Measurements from ENCODE around the gene ZDHHC24.
"Not testable (repeated sequence)": the region's sequence is repeated elsewhere in the genome, so short reads cannot be mapped to it uniquely, and the experiment has no call there.

The ZDHHC24 gene

DNA sequence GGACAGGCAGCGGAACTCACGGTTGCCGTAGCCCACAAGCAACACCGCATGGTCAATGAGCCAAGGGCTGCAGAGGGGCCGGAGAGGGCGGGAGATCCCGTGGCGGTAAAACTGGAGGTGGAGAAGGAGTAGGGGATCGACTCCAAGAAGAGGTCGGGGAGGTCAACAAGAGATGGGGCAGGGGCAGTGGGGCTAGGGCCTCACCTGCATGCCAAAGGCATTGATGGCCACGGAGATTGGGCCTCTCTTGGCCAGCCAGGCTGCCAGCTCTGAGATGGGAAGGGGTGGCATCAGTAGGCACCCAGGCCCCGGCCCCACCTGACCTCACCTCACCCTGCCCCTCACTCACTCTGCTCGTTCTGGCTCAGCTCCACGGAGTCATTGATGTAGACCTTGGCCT is 18.7 kb upstream of the ZDHHC24 start:
- DNase-seq: no peak

DNA sequence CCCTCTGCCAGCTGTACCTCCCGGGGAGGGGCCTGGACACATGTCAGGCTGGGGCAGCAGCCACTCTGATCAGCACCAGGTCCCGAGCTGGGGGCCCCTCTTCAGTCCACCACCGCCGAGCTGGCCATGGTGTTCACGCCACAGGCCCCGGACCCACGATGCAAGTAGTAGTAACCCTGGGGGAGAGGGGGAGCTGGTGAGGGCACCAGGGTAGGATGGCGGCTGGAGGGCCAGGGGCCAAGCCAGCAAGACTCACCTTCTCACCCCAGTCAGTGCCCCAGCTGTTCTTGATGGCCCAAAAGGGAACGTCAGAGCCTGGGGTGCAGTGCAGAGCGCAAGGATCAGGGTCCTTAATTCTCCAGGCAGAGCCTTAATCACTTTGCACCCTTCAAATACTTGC is 18.0 kb upstream of the ZDHHC24 start:
- DNase-seq: no peak

DNA sequence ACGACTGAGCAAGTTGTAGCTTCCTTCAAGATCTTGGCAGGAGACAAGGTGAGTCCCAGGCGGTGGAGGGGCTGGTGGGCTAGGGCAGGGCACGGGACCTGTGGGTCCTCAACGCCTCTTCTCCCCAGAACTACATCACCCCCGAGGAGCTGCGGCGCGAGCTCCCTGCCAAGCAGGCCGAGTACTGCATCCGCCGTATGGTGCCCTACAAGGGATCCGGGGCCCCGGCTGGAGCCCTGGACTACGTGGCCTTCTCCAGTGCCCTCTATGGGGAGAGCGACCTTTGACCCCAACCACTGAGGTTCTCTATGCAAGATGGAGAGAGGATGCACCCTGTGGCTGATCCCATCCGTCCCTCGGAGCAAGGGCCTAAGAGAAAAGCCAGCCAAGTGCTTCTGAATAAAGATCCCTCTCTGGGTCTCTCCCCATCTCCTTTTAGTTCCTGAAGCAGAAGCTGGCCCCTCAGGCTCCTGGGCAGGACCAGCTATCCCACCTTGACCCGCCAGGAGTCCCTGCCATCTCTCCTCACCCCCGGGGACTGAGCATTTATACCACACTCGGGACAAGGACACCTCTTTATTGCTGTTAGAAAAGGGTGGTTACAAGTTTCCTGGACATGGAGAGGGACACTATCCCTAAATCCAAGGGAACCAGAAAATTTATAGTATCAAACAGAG is 17.2 kb upstream of the ZDHHC24 start:
- no peak for DNase-seq

DNA sequence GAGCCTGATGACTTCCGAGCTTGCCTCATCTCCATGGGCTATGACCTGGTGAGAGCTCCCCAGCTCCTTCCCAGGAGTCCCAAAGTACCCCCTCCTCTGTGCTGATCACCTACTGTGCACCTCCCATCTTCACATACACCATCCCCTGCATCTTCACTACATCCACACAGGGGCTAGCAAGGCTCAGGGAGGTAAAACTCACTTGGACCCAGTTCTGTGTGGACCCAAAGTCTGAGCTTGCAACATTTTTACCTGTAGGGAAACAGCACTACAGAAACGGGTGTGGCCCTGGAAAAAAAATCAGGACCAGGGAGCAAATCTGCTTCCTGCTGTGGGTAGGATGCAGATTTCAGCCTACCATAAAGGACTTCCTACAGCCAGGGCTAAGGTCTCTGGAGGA is 16.4 kb upstream of the ZDHHC24 start:
- no peak for DNase-seq

DNA sequence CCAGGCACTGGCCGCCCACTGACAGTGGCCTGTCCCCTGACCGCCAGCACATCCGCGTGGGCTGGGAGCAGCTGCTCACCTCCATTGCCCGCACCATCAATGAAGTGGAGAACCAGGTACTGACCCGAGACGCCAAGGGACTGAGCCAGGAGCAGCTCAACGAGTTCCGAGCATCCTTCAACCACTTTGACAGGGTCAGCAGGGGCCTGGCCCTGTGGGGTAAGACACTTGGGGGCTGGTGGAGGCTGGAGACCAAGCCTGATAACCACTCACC is 16.1 kb upstream of the ZDHHC24 start:
- no peak for DNase-seq

DNA sequence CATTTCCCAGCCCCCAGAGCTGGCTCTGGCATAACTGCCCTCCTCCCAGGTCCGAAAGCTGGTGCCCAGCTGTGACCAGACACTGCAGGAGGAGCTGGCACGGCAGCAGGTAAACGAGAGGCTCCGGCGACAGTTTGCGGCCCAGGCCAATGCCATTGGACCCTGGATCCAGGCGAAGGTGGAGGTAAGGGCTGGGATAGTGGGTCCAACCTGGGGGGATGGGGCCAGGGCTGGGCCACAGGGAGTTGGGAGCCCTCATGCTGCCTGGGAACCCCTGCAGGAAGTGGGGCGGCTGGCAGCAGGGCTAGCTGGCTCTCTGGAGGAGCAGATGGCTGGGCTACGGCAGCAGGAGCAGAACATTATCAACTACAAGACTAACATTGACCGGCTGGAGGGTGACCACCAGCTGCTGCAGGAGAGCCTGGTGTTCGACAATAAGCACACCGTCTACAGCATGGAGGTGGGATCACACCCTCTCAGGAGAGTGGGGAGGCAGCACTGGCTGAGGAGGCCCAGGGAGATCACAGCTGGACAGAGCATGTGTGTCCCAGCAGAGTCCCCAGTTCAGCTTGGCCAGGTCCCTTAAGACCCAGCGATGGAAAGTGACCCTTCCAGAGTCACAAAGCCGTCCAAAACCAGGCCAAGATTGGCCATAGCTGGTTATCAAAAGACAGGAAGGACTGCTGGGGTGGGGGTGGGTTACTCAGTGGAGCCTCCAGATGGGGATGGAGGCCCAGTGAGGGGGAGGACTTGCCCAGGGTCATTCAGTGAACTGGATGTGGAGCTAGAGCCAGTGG is 15.5 kb upstream of the ZDHHC24 start:
- DNase-seq: no peak

DNA sequence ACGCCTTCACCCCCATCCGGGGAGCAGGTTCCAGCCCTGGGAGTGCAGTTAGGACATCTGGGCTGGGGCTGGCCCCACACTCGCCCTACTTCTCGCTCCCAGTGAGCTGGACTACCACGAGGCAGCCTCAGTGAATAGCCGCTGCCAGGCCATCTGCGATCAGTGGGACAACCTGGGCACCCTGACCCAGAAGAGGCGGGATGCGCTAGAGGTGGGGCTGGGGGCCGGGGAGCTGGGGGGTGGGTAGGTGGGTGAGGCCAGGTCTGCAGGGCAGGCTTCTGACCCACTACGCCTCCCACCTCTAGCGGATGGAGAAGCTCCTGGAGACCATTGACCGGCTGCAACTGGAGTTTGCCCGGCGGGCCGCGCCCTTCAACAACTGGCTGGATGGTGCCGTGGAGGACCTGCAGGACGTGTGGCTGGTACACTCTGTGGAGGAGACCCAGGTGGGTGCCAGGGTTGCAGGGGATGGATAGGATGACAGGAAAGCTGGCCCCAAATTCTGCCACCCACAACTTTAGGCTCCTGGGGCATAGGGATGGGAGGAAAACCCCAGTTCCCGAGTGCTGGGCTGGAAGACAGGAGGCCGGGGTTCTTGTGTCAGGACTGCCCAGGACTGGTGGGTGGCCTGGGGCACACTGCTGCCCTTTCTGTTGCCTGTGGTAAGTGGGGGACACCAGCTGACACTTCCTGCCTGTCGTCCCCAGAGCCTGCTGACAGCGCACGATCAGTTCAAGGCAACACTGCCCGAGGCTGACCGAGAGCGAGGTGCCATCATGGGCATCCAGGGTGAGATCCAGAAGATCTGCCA is 14.2 kb upstream of the ZDHHC24 start:
- DNase-seq: no peak

DNA sequence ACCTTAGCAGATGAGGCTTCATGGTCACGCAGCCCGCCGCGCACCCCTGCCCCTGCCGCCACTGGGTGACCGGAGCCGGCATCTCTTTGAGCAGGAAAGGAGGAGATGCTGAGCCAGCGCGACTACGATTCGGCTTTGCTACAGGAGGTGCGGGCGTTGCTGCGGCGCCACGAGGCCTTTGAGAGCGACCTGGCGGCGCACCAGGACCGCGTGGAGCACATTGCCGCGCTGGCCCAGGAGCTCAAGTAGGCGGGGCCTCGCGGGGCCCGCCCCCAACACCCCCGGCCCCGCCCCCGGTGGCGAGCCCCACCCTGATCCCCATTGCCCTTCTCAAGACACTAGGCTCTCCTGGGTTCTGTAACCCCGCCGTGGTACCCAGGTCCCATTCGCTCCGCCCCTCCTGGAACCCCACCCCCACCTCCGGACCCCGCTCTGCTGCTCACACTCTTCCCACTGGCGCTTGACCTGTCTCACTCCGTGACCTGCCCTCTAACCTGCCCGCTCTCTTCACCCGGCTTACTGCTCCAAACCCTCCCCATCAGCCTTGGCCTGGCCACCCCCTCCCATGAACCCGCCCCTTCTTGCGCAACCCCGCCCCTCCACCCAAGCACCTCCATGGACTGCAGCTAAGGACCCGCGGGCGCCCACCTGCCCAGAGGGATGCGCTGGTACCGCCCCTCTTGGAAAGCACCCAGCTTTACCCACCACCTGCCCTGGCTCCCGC is 13.5 kb upstream of the ZDHHC24 start:
- no peak for DNase-seq

DNA sequence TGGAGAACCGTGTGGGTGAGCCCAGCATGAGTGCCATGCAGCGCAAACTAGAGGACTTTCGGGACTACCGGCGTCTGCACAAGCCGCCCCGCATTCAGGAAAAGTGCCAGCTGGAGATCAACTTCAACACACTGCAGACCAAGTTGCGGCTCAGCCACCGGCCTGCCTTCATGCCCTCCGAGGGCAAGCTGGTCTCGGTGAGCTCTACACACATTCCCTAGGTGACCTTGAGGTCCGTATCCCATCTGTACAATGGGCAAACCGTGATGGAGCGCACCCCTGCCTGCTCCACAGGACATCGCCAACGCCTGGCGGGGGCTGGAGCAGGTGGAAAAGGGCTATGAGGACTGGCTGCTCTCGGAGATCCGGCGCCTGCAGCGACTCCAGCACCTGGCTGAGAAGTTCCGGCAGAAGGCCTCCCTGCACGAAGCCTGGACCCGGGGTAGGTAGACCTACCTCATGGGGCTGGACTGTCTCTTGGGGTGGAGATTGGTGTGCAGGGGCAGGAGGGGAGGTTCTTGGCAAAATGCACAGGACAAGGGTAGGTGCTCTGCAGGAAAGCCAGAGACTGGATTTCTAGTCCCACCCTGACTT is 12.0 kb upstream of the ZDHHC24 start:
- no peak for DNase-seq

DNA sequence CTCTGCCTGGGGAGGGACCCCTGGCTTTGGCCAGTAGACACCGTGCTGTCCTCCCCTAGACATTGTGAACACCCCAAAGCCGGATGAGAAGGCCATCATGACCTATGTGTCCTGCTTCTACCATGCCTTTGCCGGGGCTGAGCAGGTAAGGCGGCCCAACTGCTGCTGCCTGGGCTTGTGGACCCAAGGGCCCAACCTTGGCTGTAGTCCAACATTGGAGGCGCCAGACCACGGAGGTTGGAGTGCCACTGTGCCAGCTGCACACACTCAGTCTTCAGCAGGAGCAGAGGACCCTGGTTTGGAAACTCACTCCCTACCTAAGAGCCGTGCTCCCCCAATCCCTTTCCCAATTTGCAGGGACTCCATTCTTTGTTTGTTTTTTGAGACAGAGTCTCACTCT is 10.2 kb upstream of the ZDHHC24 start:
- no peak for DNase-seq

DNA sequence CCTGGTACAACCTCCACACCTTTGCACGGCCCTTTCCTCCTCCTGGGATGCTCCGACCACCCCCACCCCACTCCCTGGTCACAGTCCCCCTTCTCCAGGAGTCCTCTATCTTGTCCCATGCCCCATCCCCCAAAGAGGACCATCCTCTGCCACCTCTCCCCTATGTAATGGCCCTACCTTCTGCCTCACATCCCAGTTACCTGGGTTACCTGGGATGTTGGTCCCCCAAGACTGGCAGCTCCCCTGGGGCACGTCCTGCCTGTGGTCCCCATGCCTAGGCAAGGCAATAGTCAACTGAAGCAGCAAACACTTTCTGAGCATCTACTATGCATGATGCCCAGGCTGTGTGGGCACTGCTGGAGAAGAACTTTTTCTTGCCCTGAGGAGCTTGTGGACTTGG is 9.6 kb upstream of the ZDHHC24 start:
- no peak for DNase-seq

DNA sequence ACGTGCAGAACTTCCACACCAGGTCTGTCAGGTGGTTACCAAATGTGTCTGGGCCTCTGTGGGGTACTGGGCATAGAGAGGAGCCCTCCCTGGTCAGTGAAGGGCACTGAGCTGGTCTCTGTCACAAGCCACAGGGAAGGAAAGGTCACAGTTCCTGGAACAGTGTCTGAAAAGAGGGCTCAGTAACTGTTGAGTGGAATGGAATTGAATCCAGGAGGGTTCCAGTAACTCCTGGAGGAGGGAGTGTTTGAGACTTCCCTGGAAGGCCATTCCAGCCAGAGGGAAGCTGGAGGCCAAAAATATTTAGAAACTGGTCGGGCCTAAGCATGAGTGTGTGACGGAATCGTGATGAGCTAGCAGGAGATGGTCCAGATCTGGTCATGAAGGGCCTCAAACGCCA is 8.8 kb upstream of the ZDHHC24 start:
- no peak for DNase-seq

DNA sequence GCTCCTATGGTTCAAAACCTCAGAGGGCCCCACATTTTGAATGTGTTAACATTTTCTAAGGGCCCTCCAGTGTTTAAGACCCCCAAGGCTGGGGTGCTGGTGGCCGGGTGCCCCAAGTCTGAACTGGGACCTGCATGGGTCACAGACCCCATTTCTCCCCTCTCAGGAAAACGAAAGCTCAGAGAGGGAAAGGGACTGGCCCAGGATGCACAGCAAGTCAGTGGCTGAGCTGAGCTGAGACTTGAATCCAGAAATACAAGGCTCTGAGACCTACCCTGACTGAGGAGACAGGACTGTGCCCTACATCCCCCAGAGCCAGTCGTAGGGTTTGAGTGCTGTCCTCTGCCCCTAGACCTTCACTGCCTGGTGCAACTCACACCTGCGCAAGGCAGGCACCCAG is 5.0 kb upstream of the ZDHHC24 start:
- DNase-seq: no peak

DNA sequence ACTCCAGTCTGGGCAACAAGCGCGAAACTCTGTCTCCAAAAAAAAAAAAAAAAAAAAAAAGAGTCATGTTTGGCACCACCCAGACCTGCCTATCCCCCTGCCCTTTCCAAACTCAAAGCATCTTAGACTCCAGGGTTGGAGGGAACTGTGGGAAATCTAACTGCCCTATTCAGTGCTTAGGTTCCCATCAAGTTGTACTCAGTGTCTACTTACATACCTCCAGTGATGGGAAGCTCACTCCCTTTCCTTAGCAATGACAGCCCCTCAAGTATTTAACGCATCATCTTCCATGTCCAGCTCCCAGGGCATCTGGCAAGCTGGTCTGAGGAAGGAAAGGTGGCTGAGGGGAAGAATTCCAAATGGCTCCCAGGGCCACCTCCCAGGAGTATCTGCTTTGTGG is 3.8 kb upstream of the ZDHHC24 start:
- DNase-seq: no peak

DNA sequence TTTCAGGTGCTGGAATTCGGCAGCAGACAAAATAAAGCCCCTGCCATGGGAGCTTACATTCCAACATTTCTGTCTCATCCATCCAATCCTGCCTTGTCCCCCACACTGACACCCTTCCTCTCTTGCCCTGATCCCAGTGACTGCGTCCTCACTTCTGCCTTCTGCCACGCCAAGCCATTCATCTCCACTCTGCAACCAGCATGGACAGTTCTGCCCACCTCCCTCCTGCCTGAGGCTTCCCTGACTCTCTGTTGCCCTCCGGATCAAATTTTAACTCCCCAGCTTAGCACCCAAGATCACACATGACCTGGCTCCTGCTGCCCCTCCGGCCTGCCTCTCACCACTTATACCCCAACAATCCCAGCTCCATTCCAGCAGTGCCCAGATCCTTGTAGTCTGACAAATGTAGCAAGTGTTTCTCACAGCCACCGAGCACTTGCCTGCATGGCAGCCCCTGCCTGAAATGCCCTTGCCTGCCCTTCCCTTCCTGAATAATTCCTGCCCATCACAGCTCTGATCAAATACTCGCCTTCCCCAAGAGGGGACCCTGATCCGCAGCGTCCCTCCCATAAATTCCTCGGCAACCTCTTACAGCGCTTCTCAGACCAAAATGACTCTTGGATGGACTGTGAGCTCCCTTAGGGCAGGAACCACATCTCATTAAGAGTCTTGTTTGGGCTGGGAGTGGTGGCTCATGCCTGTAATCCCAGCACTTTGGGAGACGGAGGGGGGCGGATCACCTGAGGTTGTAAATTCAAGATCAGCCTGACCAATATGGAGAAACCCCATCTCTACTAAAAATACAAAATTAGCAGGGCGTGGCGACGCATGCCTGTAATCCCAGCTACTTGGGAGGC is 3.2 kb upstream of the ZDHHC24 start:
- no peak for DNase-seq

DNA sequence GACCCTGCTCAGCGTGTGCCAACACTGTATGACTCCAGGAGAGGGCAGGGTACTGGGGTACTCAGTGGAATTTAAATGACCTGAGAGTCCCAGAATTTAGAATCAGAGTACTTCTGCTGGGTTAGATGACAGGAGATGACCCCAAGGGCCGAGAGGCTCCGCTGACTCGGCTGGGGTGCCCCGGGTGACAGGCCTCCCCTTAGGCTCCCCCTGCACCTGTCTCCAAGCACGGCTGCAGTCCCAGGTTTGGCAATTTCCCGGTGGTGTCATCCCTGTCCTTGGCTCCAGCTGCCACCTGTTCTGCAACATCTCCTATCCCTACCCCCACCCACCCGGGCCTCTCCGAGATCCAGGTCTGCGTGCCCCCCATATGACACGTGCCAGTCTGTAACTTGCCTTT is 2.2 kb upstream of the ZDHHC24 start:
- DNase-seq: no peak

DNA sequence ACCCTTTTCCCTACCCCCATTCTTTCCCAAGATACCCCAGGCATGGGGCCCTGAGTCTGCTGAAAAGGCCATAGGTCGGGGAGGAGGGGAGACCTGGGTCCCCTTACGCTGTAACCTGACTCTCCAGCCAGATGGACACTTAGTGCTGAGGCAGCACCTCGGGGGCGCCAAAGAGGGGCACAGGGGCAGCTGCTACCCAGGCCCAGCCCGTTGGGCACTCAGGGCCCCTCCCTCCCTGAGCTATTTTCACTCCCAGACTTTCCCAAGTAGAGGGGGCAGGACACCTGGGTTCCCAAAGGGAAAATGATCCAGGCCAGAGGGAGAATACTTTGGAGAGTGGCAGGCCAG is 1.8 kb upstream of the ZDHHC24 start:
- DNase-seq: no peak

DNA sequence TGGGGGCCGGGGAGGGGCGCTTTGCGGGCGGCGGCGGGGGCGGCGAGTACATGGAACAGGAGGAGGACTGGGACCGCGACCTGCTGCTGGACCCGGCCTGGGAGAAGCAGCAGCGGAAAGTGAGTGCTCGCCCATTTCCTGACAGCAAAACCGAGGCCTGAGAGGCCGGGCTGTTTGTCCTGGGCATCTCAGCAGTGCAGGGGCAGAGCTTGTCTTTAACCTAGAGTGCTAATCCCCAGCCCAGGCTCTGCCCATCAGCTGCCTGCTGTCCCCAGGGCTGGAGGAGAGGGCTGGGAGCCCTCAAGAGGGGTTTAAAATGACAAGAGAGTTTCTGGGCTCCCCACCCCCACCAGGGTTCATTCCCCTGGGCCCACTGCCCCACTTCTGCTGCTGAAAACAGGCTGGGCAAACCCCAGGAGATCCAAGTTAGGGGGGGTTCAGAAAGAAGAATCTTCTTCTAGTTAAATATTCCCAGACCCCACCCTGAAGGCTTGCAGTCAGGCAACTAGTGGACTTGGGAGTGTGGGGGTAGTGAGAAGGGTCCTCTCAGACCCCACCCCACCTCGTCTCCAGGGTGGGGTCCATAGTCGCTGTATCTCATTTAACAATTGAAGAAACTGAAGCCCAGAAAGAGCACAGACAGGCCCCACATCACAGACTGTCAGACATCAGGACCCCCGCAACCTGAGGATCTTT is 1.3 kb upstream of the ZDHHC24 start:
- no peak for DNase-seq

DNA sequence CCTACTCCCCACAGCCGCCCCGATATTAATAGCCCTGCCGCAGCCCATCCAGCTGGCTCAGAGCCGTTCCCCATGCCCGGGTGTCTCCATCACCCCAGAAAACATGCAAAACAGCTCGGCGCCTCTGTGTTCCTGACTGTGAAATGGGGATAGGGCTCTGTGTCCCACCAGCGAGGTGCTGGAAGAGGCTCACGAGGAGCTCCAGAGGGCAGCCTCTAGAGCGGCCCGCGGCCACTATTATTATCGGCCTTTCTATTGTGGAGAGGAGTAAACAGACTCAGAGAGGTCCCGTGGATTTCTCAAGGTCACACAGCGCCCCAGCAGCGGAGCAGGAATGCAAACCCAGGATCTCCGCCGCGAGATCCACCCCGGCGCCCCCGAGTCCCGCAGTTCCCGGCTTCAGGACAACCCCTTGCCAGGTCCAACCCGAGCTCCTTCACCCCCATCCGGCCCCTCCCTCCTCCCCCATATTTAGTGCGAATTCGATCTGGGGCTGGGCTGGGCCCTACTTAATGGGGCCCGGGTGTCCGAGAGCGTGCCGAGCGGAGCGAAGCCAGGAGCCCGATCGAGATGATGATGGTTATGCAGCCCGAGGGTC is 619 bp upstream of the ZDHHC24 start, which contains the start of gene ACTN3:
Gene ACTN3 (plus strand): TSS at position 536 of the 598 bp plus-strand sequence. CDS start 35 bp downstream, at position 571.
- no peak for DNase-seq

DNA sequence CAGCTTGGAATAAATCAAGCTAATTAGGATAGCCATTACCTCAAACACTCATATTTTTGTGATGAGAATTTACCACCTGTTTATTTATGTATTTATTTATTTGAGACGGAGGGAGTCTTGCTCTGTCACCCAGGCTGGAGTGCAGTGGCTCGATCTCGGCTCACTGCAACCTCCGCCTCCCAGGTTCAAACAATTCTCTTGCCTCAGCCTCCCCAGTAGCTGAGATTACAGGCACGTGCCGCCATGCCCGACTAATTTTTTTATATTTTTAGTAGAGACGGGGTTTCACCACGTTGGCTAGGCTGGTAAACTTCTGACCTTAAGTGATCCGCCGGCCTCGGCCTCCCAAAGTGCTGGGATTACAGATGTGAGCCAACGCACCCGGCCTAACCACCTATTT is 896 bp downstream of the ZDHHC24 start:
- DNase-seq: not testable (repeated sequence)
